ENCODE results near the gene TMUB2.

TMUB2 gene

DNA sequence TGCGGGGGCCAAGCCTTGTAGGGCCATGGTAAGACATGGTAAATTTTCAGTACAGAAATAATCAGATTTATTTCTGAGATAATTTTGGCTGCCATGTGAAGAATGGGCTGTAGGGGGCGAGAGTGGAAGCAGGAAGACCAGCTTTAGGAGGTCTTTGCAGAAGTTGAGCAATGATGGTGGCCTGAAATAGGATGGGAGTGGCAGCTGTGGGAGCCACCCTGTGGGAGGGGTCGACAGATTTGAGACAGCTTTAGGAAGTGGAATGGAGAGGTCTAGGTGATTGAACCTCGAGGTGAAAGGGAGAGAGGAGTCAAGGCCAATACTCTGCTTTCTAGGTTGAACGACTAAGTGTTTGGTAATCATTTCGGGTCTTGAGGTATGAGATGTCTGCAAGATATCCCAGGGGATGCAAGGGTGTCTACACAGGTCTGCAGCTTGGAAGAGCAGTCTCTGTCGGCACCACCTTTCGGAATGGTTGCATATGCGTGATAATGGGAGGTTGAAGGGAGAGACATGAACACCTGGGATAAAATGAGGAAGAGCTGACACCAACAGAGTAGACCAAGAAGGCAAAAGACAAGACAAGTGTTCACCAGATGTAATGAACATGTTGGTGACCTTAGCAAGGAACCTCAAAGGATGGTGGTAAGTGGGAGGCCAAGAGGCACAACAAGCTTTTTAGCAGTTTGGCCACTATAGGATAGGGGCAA lies 17.1 kb downstream of the TMUB2 start:
- peak; percentile 29 to 60 for DNase-seq

DNA sequence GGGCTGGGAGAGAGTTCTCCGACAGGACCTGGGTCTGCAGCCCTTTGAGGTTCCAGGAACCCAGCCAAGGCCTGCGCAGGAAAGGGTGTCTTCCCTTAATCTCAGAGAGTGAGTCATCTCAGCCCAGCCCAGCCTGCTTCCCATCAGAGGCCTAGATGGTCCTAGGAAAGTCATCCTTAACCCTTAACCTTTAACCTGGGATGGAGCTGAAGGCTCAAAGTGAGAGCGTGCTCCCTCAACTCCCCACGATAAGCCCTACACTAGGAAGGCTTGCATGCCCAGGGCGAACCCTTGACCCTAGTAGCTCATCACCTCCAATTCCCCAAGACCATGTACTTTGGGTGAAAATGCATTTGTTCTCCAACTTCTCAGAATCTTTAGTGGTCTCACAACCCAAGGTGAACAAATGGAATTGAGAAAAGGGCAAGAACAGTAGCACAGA lies 17.7 kb downstream of the TMUB2 start:
- no peak for DNase-seq

DNA sequence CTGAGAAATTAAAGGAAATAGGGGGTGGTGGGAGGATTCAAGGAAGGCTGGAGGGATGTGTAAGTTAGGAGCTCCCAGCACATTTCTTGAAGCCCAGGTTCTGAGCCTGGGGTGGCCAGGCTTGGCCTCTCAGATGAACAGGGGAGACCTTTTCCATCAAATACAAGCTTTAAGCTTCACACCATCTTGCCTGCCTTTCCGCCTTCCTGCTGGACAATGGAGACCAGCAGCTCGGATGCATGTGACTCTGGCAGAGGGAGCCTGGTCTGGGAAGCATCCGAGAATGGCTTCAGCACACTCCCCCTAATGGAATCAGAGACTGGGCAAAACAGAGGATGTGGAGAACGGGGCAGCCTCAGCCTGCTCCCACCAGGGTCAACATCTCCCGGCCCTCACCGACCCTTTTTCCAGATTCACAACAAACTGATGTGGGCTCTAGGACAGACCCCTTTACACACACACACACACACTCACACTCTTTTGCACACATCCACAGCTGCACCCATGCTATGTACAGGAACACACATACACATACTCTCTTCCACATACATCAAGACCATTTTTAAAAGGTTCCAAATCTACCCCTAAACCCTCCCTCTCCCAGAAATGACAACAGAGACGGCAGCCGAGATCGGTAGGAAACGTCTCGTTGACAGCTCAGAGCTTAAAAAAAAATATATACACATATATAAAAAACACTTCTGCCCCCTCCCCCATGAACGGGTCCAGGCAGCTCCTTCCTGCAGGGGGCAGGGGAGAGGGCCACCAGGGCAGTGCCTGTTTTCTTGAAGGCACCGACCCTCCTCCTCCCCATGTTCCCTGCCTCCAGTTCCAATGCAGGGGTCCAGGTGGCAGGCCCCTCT lies 19.4 kb downstream of the TMUB2 start:
- no peak for DNase-seq

- DNase-seq: no peak
Observed at GRCh38 chr17:44206825-44207155, 20.0 kb downstream of the TMUB2 start.

DNA sequence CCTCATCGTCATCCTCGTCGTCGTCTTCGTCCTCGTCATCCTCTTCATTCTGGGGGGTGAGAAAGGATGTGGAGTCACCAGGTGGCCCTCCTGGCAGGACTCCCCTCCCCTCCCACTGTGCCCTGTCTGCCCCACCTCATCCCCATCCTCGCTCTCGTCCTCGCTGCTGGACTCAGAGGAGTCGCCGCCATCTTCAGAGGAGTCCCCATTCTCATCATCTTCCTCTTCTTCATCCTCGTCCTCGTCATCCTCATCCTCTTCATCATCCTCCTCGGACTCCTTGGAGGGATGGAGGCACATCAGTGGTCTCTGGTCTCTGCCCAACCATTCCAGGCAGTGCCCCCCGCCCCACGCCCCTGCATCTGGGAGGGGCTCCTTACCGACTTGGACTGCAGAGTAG lies 20.5 kb downstream of the TMUB2 start:
- DNase-seq: no peak

- no peak for DNase-seq
Observed at GRCh38 chr17:44207743-44208142, 21.0 kb downstream of the TMUB2 start.

- no peak for DNase-seq
Observed at GRCh38 chr17:44209786-44210341, 23.1 kb downstream of the TMUB2 start.

DNA sequence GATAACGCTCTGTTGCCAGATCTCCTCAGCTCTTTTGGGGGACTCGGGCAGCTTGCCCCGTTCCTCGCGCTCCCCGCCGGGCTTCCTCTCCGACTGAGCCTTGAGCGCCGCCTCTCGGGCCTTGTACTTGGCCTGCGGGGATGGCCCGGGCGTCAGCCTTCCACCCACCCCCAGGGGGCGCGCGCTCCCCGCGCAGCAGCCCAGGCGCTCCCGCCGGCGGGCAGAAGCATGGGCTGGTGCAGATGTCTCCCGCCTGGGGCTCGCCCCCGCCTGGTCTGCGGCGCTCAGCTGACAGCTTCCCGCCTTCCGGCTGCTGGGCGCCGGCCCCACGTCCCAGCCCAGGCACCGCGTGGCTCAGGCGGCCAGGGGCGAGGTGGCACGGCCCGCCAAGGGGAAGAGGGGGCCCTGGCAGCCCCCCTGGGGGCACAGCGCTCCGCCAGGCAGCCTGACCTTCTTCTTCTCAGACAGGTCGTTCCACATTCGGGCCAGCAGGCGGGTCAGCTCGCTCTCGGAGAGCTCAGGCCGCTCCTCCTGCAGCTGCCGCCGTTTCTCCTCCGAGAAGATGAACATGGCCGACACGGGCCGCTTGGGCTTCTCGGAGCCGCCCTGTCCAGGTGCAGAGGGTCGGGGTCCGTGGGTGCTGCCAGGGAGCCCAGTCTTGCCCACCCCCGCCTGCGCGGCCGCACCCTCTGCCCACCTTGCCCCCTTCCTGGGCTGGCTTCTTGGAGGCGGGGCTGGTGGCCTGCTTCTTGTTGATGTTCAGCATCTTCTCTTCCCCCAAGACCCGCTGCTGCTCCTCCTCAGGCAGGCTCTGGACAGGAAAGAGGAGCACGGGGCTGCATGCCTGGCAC lies 23.8 kb downstream of the TMUB2 start:
- DNase-seq: peak; percentile 79 to 82

DNA sequence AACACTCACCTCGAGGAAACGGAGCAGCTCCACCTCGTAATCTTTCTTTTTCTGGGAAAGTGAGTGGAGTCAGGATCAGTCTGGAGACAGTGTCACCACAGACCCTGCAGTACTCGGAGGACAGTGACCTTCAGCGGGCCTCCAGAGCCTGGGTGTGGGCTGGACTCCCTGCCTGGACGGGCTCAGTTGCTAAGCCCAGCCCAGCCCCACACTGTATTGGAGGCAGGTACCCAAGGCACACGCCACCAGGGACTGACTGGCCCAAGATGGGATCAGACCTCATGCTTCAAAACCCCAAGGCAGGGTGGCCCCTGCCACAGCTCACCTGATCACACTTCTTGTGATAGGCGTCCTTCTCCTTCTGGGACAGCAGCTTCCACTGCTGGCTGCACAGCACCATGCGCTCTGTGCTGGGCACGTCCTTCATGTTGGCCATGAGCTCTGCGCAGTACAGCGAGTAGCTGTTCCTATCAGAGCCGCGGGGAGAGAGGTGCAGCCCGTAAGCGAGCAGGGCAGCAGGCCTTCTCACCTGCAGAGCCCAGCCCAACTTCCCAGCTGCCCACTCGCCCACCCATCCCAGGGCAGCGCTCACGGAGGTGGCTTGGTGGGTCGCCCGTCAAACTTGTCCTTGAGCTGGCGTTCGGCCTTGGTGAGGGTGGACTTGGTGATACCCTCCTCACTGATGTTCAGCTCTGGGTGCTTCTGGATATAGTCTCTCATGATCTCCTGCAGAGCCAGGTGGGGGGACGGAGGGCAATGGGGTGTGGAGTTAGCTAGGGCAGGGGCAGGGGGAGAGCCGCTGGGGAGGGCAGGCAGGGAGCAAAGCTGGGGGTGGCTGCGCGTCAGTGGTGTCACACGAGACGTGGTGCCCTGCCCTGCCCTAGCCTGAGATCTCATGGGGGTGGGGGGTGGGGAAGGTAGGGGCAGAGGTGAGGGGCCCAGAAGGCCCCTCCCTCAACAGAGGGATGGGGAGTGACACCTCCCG lies 24.8 kb downstream of the TMUB2 start:
- no peak for DNase-seq

DNA sequence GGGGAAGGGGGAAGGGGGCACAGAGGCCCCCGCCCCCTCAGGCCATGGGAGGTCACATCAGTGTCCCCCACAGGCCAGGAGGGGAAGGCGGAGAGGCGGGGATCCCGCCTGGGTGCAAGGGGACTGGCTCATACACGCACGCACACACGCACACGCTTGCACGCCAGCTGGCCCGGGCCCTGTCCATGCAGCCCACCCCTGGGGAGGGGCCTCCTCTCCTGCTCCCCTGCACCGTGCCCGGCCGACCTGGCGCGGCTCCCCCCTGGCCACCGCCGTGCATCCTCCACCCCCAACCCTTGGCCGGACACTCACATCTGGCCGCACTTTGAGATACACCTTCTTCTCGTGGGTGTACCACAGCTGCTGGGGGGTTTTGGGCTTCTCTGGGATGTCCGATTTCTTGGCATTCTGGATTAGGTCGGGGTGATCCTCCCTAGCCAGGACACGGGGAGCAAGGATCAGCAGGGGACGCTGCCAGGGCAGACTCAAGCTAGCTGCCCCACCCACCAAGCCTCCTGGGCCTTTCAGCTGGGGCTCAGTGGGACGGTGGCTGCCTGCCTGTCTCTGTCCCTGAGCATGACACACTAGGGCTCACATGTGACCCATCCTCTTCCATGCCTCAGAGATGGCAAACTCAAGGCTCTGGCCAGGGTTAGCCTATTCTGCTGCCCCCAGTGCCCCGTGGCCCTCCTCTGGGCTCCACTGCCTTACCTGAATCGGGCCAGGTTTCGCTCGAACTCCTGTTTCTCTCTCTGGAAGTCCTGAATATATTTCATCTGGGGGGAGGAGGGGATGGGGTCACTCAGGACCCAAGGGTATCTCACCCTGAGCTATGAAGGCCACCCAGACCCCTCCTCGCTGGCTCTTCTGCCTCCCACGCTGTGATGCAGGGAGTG lies 26.0 kb downstream of the TMUB2 start:
- DNase-seq: no peak

- no peak for DNase-seq
Observed at GRCh38 chr17:44213403-44214229, 26.8 kb downstream of the TMUB2 start.

DNA sequence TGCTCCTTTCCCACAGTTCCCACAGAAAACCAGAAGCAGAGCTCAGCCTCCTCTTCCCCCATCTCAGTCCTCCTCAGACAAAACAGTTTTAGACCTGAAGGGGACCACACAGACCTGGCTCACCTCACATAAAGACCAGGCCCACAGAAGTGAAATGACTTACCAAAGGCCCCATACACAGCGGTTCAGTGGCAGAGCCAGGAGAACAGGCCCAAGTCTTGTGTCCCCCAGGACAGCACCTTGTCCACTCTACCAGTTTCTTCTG lies 27.4 kb downstream of the TMUB2 start:
- no peak for DNase-seq

GRCh38 chr17:44214896-44215295 lies 28.1 kb downstream of the TMUB2 start:
- no peak for DNase-seq

GRCh38 chr17:44216173-44216572 lies 29.4 kb downstream of the TMUB2 start:
- DNase-seq: no peak

DNA sequence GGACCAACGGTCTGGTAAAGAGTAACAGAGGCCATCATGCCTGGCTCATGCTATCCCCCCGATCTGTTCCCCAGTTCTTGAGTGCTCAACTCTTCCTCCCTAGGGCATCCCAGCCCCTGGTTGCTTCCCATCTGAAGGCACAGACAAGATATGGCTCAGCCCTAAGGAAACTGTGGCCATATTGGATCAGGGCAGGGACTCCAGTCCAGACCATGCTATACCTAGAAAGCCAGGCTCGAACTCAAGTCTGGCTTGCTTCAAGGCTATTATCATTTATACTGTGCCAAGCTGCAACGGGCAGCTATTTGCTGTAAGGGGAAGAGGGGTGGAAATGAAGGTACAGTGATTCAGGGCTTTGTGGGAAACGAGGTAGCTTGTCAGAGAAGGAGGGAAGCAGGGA lies 29.9 kb downstream of the TMUB2 start:
- DNase-seq: no peak

- no peak for DNase-seq
Observed at GRCh38 chr17:44217738-44218343, 31.1 kb downstream of the TMUB2 start.

GRCh38 chr17:44218344-44219107 lies 31.8 kb downstream of the TMUB2 start:
- DNase-seq: peak; percentile 93 to 96

DNA sequence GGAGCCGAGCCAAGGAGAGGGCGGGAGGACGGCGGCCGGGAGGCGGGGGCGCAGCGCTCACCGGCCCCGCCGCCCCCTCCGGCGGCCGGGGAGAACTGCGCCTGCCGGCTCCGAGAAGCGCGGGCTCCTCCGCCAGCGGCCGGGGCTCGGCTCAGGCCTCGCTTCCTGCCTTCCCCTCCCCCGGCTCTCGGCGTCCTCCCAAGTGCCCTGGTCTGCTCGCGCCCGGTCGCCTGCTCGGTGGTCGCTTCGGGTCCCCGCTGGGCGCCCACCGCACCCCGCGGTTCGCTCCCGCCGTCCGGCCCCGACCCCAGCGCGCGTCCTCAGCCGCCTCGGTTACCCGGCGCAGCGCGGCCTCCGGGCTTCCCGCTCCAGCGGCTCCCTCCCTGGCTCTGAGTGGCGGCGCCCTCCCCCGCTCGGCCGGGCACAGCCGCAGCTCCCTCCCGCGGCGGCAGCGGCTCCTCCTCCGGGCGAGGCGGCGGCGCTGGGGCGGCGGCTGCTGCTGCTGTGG lies 32.4 kb downstream of the TMUB2 start:
- peak in 1 of 2 experiments; percentile 81 for DNase-seq

Measured in NCI-H2081 (cell line).